Measurements from ENCODE around the gene ZNF581. TPM values are rescaled to one million over a fixed set of nuclear protein-coding genes. Genes with fewer than 3 reads are reported as not detected.

The ZNF581 gene
- total RNA-seq, 1 experiment from 2014 or later = 46.2 TPM

- ChIA-PET POLR2A (interaction anchor here (0.6 to 2.0 kb wide), 4 partner anchors 8 to 158 kb away, joined by 3 to 15 read pairs (median 8); partner anchors contain the start of gene U2AF2), CTCF (interaction anchor here (1.0 kb wide), 1 partner anchor 14 kb away, joined by 3 read pairs; no protein-coding TSS in a partner anchor)
- Histone ChIP-seq H3K9me3 (no peaks in the 10 kb centered on the region), H3K4me1 (peaks cover 37% of the 10 kb centered on the region), H3K4me3 (ENCODE audit: low read depth, low read length) (no peak overlapping the region), H3K27me3 (replicated peaks; ENCODE audit: control insufficient read depth, insufficient read depth, low read length) (no peaks in the 10 kb centered on the region), H3K36me3 (ENCODE audit: control insufficient read depth, insufficient read depth, low read length) (peaks cover 34% of the 10 kb centered on the region)
- Mint-ChIP-seq H3K36me3 (ENCODE audit: insufficient read depth, unreplicated experiment) (peaks cover 99% of the 10 kb centered on the region), H3K9me3 (ENCODE audit: unreplicated experiment) (no peaks in the 10 kb centered on the region), H3K4me3 (ENCODE audit: unreplicated experiment) (peak overlapping the region; percentile 69), H3K4me1 (ENCODE audit: low read depth, unreplicated experiment) (peaks cover 39% of the 10 kb centered on the region), H3K27ac (ENCODE audit: unreplicated experiment) (peak overlapping the region; percentile 91), H3K27me3 (ENCODE audit: insufficient read depth, unreplicated experiment) (no peaks in the 10 kb centered on the region)
- intact Hi-C loops (cut with micrococcal nuclease; ENCODE audit: unreplicated experiment) = no loop called here
- no peak for DNase-seq
- TF ChIP-seq, protein P1, sequence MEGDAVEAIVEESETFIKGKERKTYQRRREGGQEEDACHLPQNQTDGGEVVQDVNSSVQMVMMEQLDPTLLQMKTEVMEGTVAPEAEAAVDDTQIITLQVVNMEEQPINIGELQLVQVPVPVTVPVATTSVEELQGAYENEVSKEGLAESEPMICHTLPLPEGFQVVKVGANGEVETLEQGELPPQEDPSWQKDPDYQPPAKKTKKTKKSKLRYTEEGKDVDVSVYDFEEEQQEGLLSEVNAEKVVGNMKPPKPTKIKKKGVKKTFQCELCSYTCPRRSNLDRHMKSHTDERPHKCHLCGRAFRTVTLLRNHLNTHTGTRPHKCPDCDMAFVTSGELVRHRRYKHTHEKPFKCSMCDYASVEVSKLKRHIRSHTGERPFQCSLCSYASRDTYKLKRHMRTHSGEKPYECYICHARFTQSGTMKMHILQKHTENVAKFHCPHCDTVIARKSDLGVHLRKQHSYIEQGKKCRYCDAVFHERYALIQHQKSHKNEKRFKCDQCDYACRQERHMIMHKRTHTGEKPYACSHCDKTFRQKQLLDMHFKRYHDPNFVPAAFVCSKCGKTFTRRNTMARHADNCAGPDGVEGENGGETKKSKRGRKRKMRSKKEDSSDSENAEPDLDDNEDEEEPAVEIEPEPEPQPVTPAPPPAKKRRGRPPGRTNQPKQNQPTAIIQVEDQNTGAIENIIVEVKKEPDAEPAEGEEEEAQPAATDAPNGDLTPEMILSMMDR (IDR thresholded peaks at IDR 0.05; ENCODE audit: insufficient read depth in 1 of 2, low read depth in 1 of 2, low read length in 1 of 2, severe bottlenecking in 1 of 2, unreplicated experiment in 1 of 2) = no peak
- BruUV-seq (replicated peaks) = no TSS peak
These were observed 24.1 kb downstream of the ZNF581 start for GRCh38 chr19:55667511-55667910.

DNA sequence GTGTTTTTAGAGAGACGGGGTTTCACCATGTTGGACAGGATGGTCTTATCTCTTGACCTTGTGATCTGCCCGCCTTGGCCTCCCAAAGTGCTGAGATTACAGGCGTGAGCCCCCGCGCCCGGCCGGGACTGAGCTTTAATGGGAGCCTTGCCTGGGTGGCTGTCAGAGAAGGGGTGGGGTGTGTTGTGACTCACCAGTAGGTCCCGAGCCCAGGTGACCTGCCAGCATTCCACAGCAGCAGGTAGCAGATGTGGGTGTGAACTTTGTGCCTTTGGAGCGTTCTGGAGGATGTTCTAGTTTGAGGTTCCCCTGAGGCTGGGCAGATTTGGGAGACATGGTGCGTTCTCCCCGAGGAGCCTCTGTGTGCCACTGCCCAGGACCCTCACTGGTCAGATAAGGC, 24.5 kb downstream of the ZNF581 start:
- no TSS peak for BruUV-seq (replicated peaks)
- Mint-ChIP-seq H3K9me3 (ENCODE audit: unreplicated experiment) (no peaks in the 10 kb centered on the region), H3K27ac (ENCODE audit: unreplicated experiment) (peak overlapping the region; percentile 91), H3K36me3 (ENCODE audit: insufficient read depth, unreplicated experiment) (peaks cover 99% of the 10 kb centered on the region), H3K4me3 (ENCODE audit: unreplicated experiment) (peak overlapping the region; percentile 69), H3K27me3 (ENCODE audit: insufficient read depth, unreplicated experiment) (no peaks in the 10 kb centered on the region), H3K4me1 (ENCODE audit: low read depth, unreplicated experiment) (peaks cover 34% of the 10 kb centered on the region)
- ChIA-PET CTCF (interaction anchor here (1.0 kb wide), 2 partner anchors 14 to 15 kb away, joined by 3 to 9 read pairs; partner anchors contain the start of gene U2AF2), POLR2A (interaction anchor here (0.9 to 2.0 kb wide), 3 partner anchors 12 to 21 kb away, joined by 3 to 15 read pairs (median 4); partner anchors contain the start of gene U2AF2)
- no peaks in the 10 kb centered on the region for H3K27me3 ChIP-seq (replicated peaks; ENCODE audit: control insufficient read depth, insufficient read depth, low read length)
- H3K4me1 ChIP-seq = peaks cover 38% of the 10 kb centered on the region
- intact Hi-C loops (cut with micrococcal nuclease; ENCODE audit: unreplicated experiment) = no loop called here
- no peak overlapping the region for H3K4me3 ChIP-seq (ENCODE audit: low read depth, low read length)
- no peaks in the 10 kb centered on the region for H3K9me3 ChIP-seq
- peak; percentile 90 to 93 for DNase-seq
- peaks cover 29% of the 10 kb centered on the region for H3K36me3 ChIP-seq (ENCODE audit: control insufficient read depth, insufficient read depth, low read length)
- TF ChIP-seq, protein P1 (IDR thresholded peaks at IDR 0.05; ENCODE audit: insufficient read depth in 1 of 2, low read depth in 1 of 2, low read length in 1 of 2, severe bottlenecking in 1 of 2, unreplicated experiment in 1 of 2) = no peak

DNA sequence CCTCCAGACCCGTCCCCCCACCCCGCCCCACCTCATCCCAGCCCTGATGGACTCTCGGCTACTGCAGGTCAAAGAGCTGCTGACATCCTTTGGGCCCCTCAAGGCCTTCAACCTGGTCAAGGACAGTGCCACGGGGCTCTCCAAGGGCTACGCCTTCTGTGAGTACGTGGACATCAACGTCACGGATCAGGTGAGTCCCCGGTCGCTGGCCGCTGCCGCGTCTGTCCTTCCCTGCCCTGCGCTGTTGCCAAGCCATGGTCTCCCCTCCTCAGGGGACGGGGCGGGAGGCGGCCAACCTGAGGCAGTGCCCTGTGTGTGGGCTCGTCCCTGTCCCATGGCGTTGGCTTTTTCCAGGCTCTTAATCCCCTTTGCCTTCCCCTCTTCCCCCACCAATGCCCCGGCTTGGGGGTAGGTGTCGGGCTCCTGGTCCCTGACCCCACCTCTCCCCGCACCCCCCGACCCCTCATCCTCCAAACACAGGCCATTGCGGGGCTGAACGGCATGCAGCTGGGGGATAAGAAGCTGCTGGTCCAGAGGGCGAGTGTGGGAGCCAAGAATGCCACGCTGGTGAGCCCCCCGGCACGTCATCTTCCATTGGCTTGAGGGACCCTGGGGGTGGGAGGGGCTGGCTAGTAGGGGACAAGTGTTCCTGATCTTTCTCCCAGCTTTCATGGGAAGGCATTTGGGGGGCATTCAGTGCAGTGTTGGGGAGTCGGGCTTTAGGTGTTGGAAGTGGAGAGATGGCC, 25.3 kb downstream of the ZNF581 start:
- H3K36me3 ChIP-seq (ENCODE audit: control insufficient read depth, insufficient read depth, low read length) = peaks cover 27% of the 10 kb centered on the region
- intact Hi-C loops (cut with micrococcal nuclease; ENCODE audit: unreplicated experiment) = no loop called here
- ChIA-PET CTCF (interaction anchor here (1.0 kb wide), 1 partner anchor 14 kb away, joined by 9 read pairs; the partner anchor contains the start of gene U2AF2), POLR2A (interaction anchor here (0.9 to 2.0 kb wide), 2 partner anchors 14 to 21 kb away, joined by 3 to 15 read pairs; partner anchors contain the start of gene U2AF2)
- no peaks in the 10 kb centered on the region for H3K27me3 ChIP-seq (replicated peaks; ENCODE audit: control insufficient read depth, insufficient read depth, low read length)
- DNase-seq = no peak
- BruUV-seq (replicated peaks) = TSS peak; percentile 4
- Mint-ChIP-seq H3K27me3 (ENCODE audit: insufficient read depth, unreplicated experiment) (no peaks in the 10 kb centered on the region), H3K4me3 (ENCODE audit: unreplicated experiment) (no peak overlapping the region), H3K4me1 (ENCODE audit: low read depth, unreplicated experiment) (peaks cover 41% of the 10 kb centered on the region), H3K9me3 (ENCODE audit: unreplicated experiment) (no peaks in the 10 kb centered on the region), H3K36me3 (ENCODE audit: insufficient read depth, unreplicated experiment) (peaks cover 99% of the 10 kb centered on the region), H3K27ac (ENCODE audit: unreplicated experiment) (peak overlapping the region; percentile 91)
- H3K4me3 ChIP-seq (ENCODE audit: low read depth, low read length) = no peak overlapping the region
- peaks cover 45% of the 10 kb centered on the region for H3K4me1 ChIP-seq
- no peaks in the 10 kb centered on the region for H3K9me3 ChIP-seq
- TF ChIP-seq, protein P1 (IDR thresholded peaks at IDR 0.05; ENCODE audit: insufficient read depth in 1 of 2, low read depth in 1 of 2, low read length in 1 of 2, severe bottlenecking in 1 of 2, unreplicated experiment in 1 of 2) = no peak
